ENCODE results near the gene SPATS2L.

SPATS2L gene

GRCh38 chr2:200506679-200507078 is 200.2 kb downstream of the SPATS2L start:
- WGBS, 2 experiments: 88 to 90% methylated on average over 7 to 9 of the region's 9 CpGs
- Histone ChIP-seq H3K36me3 (ENCODE audit: control insufficient read depth, insufficient read depth, low read length) (no peaks in the 10 kb centered on the region), H3K4me1 (ENCODE audit: control insufficient read depth, insufficient read depth, low read length) (no peaks in the 10 kb centered on the region), H3K27me3 (ENCODE audit: control insufficient read depth, insufficient read depth, low read length, poor library complexity, severe bottlenecking) (no peaks in the 10 kb centered on the region), H3K9me3 (ENCODE audit: control insufficient read depth, low read length) (no peaks in the 10 kb centered on the region), H3K27ac (ENCODE audit: insufficient read depth, low read depth, low read length, poor library complexity, severe bottlenecking) (no peak overlapping the region), H3K4me3 (ENCODE audit: insufficient read depth, low read depth, low read length) (no peak overlapping the region)

GRCh38 chr2:200507179-200507578 is 200.7 kb downstream of the SPATS2L start:
- Histone ChIP-seq H3K36me3 (ENCODE audit: control insufficient read depth, insufficient read depth, low read length) (no peaks in the 10 kb centered on the region), H3K9me3 (ENCODE audit: control insufficient read depth, low read length) (no peaks in the 10 kb centered on the region), H3K27me3 (ENCODE audit: control insufficient read depth, insufficient read depth, low read length, poor library complexity, severe bottlenecking) (no peaks in the 10 kb centered on the region), H3K4me1 (ENCODE audit: control insufficient read depth, insufficient read depth, low read length) (no peaks in the 10 kb centered on the region), H3K27ac (ENCODE audit: insufficient read depth, low read depth, low read length, poor library complexity, severe bottlenecking) (no peak overlapping the region), H3K4me3 (ENCODE audit: insufficient read depth, low read depth, low read length) (no peak overlapping the region)
- 88 to 94% methylated on average over 2 of the region's 2 CpGs for WGBS, 2 experiments

GRCh38 chr2:200509235-200509611 is 202.7 kb downstream of the SPATS2L start:
- Histone ChIP-seq H3K4me1 (ENCODE audit: control insufficient read depth, insufficient read depth, low read length) (no peaks in the 10 kb centered on the region), H3K9me3 (ENCODE audit: control insufficient read depth, low read length) (no peaks in the 10 kb centered on the region), H3K36me3 (ENCODE audit: control insufficient read depth, insufficient read depth, low read length) (no peaks in the 10 kb centered on the region), H3K27me3 (ENCODE audit: control insufficient read depth, insufficient read depth, low read length, poor library complexity, severe bottlenecking) (no peaks in the 10 kb centered on the region), H3K27ac (ENCODE audit: insufficient read depth, low read depth, low read length, poor library complexity, severe bottlenecking) (no peak overlapping the region), H3K4me3 (ENCODE audit: insufficient read depth, low read depth, low read length) (peak overlapping the region; percentile 84)
- whole genome bisulfite sequencing, 2 experiments: 69 to 71% methylated on average over 8 of the region's 8 CpGs

DNA sequence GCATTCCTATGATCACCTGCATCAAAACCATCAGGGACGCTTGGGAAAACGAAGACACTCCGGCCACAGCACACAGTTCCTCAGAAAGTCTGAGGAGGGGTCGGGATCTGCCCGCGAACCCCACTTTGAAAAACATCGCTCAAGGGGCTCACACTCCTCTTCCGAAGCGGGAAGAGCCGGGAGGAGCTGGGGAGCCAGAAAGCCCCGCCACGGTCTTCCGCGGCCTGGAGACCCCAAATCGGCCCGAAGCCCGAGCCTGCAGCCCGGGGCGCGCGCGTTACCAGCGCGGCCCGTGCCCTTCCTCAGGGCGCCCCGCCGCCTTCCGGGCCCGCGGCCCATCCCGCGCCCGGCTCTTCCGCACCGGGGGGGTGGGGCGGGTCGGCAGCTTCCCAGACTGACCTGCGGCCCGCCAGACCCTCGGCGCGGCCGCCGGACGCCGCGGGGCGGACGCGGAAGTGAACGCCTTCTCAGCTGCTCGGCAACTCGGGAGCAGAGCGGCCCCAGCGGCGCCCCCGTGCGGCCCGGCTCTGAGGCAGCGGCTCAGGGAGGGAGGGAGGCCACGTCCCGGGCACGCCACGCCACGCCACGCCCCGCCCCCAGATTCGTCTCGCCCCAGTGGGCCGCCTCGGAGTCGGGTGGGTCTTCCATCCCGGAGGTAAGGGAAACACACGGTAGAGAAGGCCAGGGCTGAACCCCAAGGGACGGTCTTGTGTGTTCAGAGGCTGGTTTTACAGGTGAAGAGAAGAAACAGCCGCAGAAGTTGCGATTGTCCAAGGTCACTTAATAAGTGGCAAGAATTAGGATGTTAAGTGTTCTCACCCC is 203.3 kb downstream of the SPATS2L start, which contains the start of gene KCTD18:
Gene KCTD18 (minus strand): TSS at position 457 of the 822 bp plus-strand sequence. CDS start 3,052 bp downstream, outside the sequence.
- H3K36me3 ChIP-seq (ENCODE audit: control insufficient read depth, insufficient read depth, low read length): no peaks in the 10 kb centered on the region
- WGBS, 2 experiments: 3% methylated on average over 78 of the region's 78 CpGs
- H3K9me3 ChIP-seq (ENCODE audit: control insufficient read depth, low read length): no peaks in the 10 kb centered on the region
- H3K27me3 ChIP-seq (ENCODE audit: control insufficient read depth, insufficient read depth, low read length, poor library complexity, severe bottlenecking): peaks cover under 1% of the 10 kb centered on the region
- peak within 1 kb of the TSS; percentile 84 for H3K4me3 ChIP-seq (ENCODE audit: insufficient read depth, low read depth, low read length)
- H3K27ac ChIP-seq (ENCODE audit: insufficient read depth, low read depth, low read length, poor library complexity, severe bottlenecking): no peak within 1 kb of the TSS
- H3K4me1 ChIP-seq (ENCODE audit: control insufficient read depth, insufficient read depth, low read length): no peaks in the 10 kb centered on the region

- Histone ChIP-seq H3K4me1 (ENCODE audit: control insufficient read depth, insufficient read depth, low read length) (no peaks in the 10 kb centered on the region), H3K27ac (ENCODE audit: insufficient read depth, low read depth, low read length, poor library complexity, severe bottlenecking) (no peak overlapping the region), H3K27me3 (ENCODE audit: control insufficient read depth, insufficient read depth, low read length, poor library complexity, severe bottlenecking) (peaks cover 9% of the 10 kb centered on the region), H3K36me3 (ENCODE audit: control insufficient read depth, insufficient read depth, low read length) (no peaks in the 10 kb centered on the region), H3K9me3 (ENCODE audit: control insufficient read depth, low read length) (no peaks in the 10 kb centered on the region), H3K4me3 (ENCODE audit: insufficient read depth, low read depth, low read length) (no peak overlapping the region)
- 43 to 52% methylated on average over 1 of the region's 1 CpG for WGBS, 2 experiments
Measured at GRCh38 chr2:200515155-200515554, 208.7 kb downstream of the SPATS2L start.

DNA sequence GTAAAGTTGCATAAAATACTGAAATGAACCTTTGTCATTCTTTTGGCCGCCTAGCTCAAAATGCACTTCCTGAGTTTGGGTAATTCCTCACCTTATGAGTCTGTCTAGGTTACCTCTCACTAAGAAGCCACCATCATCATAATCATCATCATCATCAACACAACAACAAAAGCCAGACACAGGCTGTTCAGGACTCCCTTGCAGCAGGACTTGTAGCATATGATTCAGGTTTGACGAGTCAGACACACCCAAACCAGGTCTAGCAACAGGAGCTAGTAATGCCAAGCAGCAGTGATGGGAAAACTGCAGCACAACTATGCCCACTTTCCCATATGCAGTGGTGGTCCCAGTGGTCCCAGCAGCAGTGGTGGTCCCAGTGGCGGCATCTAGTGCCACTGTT is 216.7 kb downstream of the SPATS2L start:
- Histone ChIP-seq H3K36me3 (ENCODE audit: control insufficient read depth, insufficient read depth, low read length) (no peaks in the 10 kb centered on the region), H3K4me3 (ENCODE audit: insufficient read depth, low read depth, low read length) (no peak overlapping the region), H3K27me3 (ENCODE audit: control insufficient read depth, insufficient read depth, low read length, poor library complexity, severe bottlenecking) (peaks cover 41% of the 10 kb centered on the region), H3K4me1 (ENCODE audit: control insufficient read depth, insufficient read depth, low read length) (peaks cover 13% of the 10 kb centered on the region), H3K9me3 (ENCODE audit: control insufficient read depth, low read length) (no peaks in the 10 kb centered on the region), H3K27ac (ENCODE audit: insufficient read depth, low read depth, low read length, poor library complexity, severe bottlenecking) (no peak overlapping the region)
- WGBS, 2 experiments: 80 to 83% methylated on average over 3 of the region's 3 CpGs

GRCh38 chr2:200523604-200524003 is 217.1 kb downstream of the SPATS2L start:
- Histone ChIP-seq H3K27me3 (ENCODE audit: control insufficient read depth, insufficient read depth, low read length, poor library complexity, severe bottlenecking) (peaks cover 41% of the 10 kb centered on the region), H3K27ac (ENCODE audit: insufficient read depth, low read depth, low read length, poor library complexity, severe bottlenecking) (no peak overlapping the region)

DNA sequence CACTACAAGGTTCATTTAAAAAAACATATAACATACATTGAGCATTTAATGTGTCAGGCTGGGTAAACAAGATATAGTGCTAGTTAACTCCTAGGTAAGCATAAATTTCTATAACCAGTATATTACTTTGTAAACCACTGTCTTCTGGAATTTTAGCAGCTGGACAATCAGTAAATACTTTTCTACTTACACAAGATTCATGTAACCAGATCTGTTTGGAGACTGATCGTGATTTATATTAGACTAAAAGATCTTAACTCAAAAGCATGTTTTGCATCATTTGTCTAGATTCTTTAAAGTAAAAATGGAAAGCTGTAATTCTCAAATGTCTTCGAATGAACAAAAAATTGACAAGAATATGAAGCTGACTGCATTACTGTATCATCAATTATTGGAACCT is 218.6 kb downstream of the SPATS2L start:
- Histone ChIP-seq H3K36me3 (ENCODE audit: control insufficient read depth, insufficient read depth, low read length) (no peaks in the 10 kb centered on the region), H3K4me1 (ENCODE audit: control insufficient read depth, insufficient read depth, low read length) (peaks cover 13% of the 10 kb centered on the region), H3K9me3 (ENCODE audit: control insufficient read depth, low read length) (no peaks in the 10 kb centered on the region), H3K27ac (ENCODE audit: insufficient read depth, low read depth, low read length, poor library complexity, severe bottlenecking) (no peak overlapping the region), H3K27me3 (ENCODE audit: control insufficient read depth, insufficient read depth, low read length, poor library complexity, severe bottlenecking) (peaks cover 37% of the 10 kb centered on the region), H3K4me3 (ENCODE audit: insufficient read depth, low read depth, low read length) (no peak overlapping the region)
- 100% methylated on average over 1 to 2 of the region's 2 CpGs for WGBS, 2 experiments

More at GRCh38 chr2:200523604-200524003, 217.1 kb downstream of the SPATS2L start:
- peaks cover 13% of the 10 kb centered on the region for H3K4me1 ChIP-seq (ENCODE audit: control insufficient read depth, insufficient read depth, low read length)
- no peaks in the 10 kb centered on the region for H3K36me3 ChIP-seq (ENCODE audit: control insufficient read depth, insufficient read depth, low read length)
- WGBS, 2 experiments: 87 to 88% methylated on average over 1 of the region's 2 CpGs
- no peak overlapping the region for H3K4me3 ChIP-seq (ENCODE audit: insufficient read depth, low read depth, low read length)
- H3K9me3 ChIP-seq (ENCODE audit: control insufficient read depth, low read length): no peaks in the 10 kb centered on the region

DNA sequence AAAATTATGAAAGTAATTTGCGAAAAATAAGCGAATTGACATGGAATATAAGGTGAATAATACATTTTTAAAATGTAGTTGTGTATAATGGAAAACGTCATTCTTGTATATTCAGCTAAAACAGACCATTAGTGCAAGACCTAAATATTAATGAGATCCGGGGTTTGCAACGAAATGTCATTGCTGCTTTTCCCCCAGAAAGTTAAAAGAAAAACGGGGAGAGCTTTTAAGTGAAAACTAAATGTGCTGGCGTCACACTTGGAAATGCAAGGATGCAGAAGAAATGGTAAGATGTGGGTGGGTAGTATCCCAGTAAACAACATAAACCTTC is 219.0 kb downstream of the SPATS2L start:
- H3K27ac ChIP-seq (ENCODE audit: insufficient read depth, low read depth, low read length, poor library complexity, severe bottlenecking): no peak overlapping the region
- no peaks in the 10 kb centered on the region for H3K36me3 ChIP-seq (ENCODE audit: control insufficient read depth, insufficient read depth, low read length)
- H3K4me3 ChIP-seq (ENCODE audit: insufficient read depth, low read depth, low read length): peak overlapping the region; percentile 63
- H3K27me3 ChIP-seq (ENCODE audit: control insufficient read depth, insufficient read depth, low read length, poor library complexity, severe bottlenecking): peaks cover 32% of the 10 kb centered on the region
- peaks cover 13% of the 10 kb centered on the region for H3K4me1 ChIP-seq (ENCODE audit: control insufficient read depth, insufficient read depth, low read length)
- H3K9me3 ChIP-seq (ENCODE audit: control insufficient read depth, low read length): no peaks in the 10 kb centered on the region
- 50 to 52% methylated on average over 7 of the region's 7 CpGs for WGBS, 2 experiments

GRCh38 chr2:200525882-200526651 is 219.6 kb downstream of the SPATS2L start, which contains the start of gene SGO2:
Gene SGO2 (plus strand): TSS chr2:200526207. CDS start chr2:200532976, 6,769 bp downstream.
- Histone ChIP-seq H3K4me3 (ENCODE audit: insufficient read depth, low read depth, low read length) (peak within 1 kb of the TSS; percentile 63), H3K27ac (ENCODE audit: insufficient read depth, low read depth, low read length, poor library complexity, severe bottlenecking) (no peak within 1 kb of the TSS), H3K9me3 (ENCODE audit: control insufficient read depth, low read length) (no peaks in the 10 kb centered on the region), H3K4me1 (ENCODE audit: control insufficient read depth, insufficient read depth, low read length) (peaks cover 13% of the 10 kb centered on the region), H3K36me3 (ENCODE audit: control insufficient read depth, insufficient read depth, low read length) (no peaks in the 10 kb centered on the region), H3K27me3 (ENCODE audit: control insufficient read depth, insufficient read depth, low read length, poor library complexity, severe bottlenecking) (peaks cover 29% of the 10 kb centered on the region)
- WGBS, 2 experiments: 0 to 1% methylated on average over 56 of the region's 56 CpGs

All from ectodermal cell (in vitro differentiated cells).